Breast epithelium (tissue), 3 donors: ENCODE data around the gene MGAT4C.

Experiments used
- CTCF ChIP-seq, 3 donors: fragments of 450-650 bp; IDR thresholded peaks; one replicate each; pipeline ENCODE4 v1.5.1; 2016 to 2017; ENCODE audit warnings: antibody characterized with exemption in 3 of 3, mild to moderate bottlenecking in 3 of 3, moderate library complexity in 3 of 3
- POLR2A ChIP-seq: fragments of 450-650 bp; IDR thresholded peaks from one replicate; pipeline ENCODE4 v1.6.1; 2016; ENCODE audit warnings: antibody characterized with exemption, mild to moderate bottlenecking, moderate library complexity

- TF ChIP-seq CTCF (IDR thresholded peaks at IDR 0.05) (no peak), POLR2A (no peak)
Measured at GRCh38 chr12:85948340-85948739, 307.9 kb downstream of the MGAT4C start.
